ENCODE results near the gene FILIP1L.

Gene FILIP1L

DNA sequence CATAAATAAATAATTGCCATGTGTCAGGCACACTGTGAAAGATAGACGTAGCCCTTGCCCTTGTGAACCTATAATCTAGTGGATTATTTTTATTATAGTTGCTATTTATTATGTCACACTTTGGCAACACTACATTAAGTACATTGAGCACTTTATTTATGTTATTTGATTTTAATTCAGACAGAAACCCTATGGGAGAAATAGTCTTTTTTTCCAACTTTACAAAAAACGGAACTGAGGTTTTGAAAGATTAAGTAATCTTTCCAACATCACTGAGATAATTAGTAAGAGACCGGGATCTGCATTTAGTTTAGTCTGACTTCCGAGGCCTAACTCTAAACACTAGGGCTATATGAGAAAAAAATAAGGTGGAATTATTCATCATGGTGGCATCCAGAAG, 2.8 kb upstream of the FILIP1L start:
- H3K4me3 ChIP-seq (ENCODE audit: low read length): no peak overlapping the region
- DNase-seq (ENCODE audit: low read depth): no peak
- TF ChIP-seq, protein P1, sequence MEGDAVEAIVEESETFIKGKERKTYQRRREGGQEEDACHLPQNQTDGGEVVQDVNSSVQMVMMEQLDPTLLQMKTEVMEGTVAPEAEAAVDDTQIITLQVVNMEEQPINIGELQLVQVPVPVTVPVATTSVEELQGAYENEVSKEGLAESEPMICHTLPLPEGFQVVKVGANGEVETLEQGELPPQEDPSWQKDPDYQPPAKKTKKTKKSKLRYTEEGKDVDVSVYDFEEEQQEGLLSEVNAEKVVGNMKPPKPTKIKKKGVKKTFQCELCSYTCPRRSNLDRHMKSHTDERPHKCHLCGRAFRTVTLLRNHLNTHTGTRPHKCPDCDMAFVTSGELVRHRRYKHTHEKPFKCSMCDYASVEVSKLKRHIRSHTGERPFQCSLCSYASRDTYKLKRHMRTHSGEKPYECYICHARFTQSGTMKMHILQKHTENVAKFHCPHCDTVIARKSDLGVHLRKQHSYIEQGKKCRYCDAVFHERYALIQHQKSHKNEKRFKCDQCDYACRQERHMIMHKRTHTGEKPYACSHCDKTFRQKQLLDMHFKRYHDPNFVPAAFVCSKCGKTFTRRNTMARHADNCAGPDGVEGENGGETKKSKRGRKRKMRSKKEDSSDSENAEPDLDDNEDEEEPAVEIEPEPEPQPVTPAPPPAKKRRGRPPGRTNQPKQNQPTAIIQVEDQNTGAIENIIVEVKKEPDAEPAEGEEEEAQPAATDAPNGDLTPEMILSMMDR (conservative IDR thresholded peaks at IDR 0.05; ENCODE audit: low read depth, low read length): no peak

DNA sequence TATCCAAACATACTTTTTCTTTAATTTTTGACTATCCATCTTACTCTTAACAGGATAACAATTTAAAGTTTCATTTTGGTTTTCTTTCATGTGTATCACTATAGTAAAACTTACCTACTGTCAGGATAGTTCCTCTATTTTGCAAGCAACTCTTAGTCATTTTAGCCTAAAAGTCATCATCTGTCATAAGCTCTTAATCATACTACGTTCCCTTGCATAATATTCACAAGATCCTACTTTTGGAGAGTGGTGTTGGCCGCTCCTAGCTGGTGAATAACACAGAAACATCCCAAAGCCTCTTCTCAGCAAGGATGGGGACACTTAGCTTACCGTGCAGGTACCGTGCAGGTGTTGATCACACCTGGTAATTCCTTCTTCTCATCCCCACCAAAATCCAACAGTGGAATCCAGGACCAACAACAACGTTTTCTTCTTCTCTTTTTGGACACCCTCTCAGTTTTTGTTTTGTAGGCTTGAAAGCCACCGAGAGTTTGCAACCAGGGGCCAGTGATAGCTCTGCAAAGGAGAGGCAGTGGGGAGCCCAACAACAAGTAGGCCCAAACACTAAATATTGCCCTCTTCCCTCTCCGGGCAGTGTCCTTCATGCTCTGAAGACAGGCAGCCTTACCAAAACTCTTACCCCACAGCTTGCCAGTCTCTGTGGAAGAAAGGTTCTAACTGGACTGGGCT, 433 bp downstream of the FILIP1L start:
- no peak for DNase-seq (ENCODE audit: low read depth)
- TF ChIP-seq, protein P1 (conservative IDR thresholded peaks at IDR 0.05; ENCODE audit: low read depth, low read length): no peak
- no peak overlapping the region for H3K4me3 ChIP-seq (ENCODE audit: low read length)

DNA sequence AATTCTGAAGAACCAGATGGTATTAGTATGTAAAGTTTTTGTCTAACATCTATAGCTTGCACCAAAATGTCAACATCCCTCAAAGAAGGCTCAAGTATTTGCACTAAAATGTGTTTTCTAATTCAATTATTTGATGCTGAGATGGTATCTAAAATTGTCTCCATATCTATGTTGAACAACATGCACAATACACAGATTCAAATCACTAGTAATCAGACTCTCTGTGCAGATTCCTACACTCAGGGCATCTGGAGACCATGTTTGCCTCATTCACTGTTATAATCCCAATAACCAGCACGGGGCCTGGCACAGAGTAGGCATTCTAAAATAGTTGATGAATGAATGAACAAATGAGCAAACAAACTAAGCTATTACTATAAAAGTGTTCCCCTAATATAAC, 2.6 kb downstream of the FILIP1L start:
- H3K4me3 ChIP-seq (ENCODE audit: low read length): no peak overlapping the region
- DNase-seq (ENCODE audit: low read depth): no peak
- TF ChIP-seq, protein P1 (conservative IDR thresholded peaks at IDR 0.05; ENCODE audit: low read depth, low read length): no peak

DNA sequence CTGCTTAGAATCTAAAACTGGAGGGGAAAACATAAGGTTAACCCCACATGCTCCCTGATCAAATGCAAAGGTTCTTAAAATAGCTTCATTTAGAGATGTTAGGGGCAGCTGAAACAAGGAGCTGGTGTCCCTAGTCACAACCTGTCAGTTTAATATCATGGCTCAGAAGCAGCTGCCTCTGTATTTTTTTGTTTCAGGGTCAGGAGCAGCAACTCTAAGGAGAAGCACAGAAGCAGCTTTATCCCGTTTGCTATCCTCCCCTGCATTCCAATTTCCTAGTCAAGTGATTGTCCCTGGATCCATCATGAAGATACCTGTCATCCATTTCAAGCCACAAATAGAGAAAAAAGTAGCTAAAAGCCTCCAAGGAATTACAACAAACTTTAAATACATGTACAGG, 4.1 kb downstream of the FILIP1L start:
- DNase-seq (ENCODE audit: low read depth): no peak
- TF ChIP-seq, protein P1 (conservative IDR thresholded peaks at IDR 0.05; ENCODE audit: low read depth, low read length): no peak
- no peak overlapping the region for H3K4me3 ChIP-seq (ENCODE audit: low read length)

DNA sequence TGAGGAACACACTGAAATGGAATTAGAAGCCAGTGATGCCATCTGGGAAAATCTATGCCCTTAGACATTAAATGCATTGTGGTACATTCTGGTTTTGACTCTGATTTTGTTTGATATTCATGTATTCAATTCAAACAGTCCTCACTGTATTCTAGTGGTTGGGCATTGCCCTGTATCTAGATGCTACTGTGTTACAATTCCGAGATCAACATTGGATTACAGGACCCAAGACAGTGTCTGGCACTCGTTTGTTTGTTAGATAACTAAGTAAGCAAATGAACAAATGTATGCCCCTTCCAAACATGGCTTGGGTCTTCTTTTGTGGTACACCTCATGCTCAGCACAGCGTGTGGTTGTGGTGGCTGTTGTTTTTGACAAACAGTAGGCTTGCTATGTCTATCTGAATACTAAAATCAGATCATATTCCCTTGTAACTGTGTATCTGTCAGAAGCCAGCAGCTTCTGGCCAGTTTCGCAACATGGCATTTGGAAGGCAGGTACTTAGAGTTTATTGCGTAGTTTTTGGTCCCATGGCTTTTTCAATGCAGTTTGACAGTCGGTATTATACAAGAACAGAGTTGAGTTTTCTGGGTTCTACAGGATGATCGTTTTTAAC, 5.7 kb downstream of the FILIP1L start:
- no peak overlapping the region for H3K4me3 ChIP-seq (ENCODE audit: low read length)
- no peak for DNase-seq (ENCODE audit: low read depth)
- TF ChIP-seq, protein P1 (conservative IDR thresholded peaks at IDR 0.05; ENCODE audit: low read depth, low read length): no peak

DNA sequence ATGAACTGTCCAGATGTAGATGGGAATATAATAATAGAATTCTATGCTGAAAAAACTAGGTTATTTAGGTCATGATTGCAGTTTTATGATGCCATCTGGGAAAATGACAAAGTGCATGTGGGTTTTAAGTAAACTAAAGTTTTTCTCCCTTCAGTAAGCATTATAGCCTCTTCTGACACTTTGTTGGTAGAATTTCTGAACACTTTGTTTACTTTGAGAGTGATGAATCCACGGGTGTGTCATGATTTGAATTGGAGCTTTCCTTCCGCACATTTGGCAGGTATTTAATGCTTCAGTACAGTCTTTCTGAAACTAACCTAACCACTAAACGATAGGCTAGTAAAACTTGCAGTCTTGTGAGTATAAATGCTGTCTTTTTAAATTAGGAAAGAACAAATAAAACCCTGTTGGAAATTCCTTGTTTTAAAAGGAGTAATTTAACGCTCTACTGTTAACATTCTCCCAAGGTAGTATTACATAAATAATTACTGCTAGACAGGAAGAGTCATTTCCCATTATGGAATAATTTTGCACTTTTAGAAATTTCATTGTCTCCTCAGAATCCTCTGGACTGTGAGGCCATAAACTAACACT, 7.0 kb downstream of the FILIP1L start:
- H3K4me3 ChIP-seq (ENCODE audit: low read length): no peak overlapping the region
- TF ChIP-seq, protein P1 (conservative IDR thresholded peaks at IDR 0.05; ENCODE audit: low read depth, low read length): no peak
- no peak for DNase-seq (ENCODE audit: low read depth)

Data from retinal pigment epithelial cell (primary cell).